ENCODE data around the gene TEAD1. TPM values are rescaled to one million over a fixed set of nuclear protein-coding genes. Genes with fewer than 3 reads are reported as not detected.

TEAD1 gene
- total RNA-seq, 8 experiments from 2014 or later, result 18.0 to 125 (median 40.2) TPM

- in situ Hi-C loops (cut with MboI; ENCODE audit: low pct_unique_long_range_greater_than_20kb in 2 of 9, low sequenced_read_pairs in 9 of 9, unreplicated experiment in 9 of 9), result loop anchor here in 4 of 9 experiments (25.0 kb wide), 2 partner anchors 180 to 205 kb away; no protein-coding TSS in a partner anchor
- whole genome bisulfite sequencing, 10 experiments, result 66 to 100% (median 89%) methylated on average over 1 to 7 of the region's 8 CpGs; no CpG with 5 or more reads in 1 of the 10 experiments
- ATAC-seq (replicated peaks in 6 of 8), result no peak
- peaks cover 50 to 68% of the 10 kb centered on the region in 2 donors for H3K4me1 ChIP-seq (replicated peaks in 1 of 2)
- no peak overlapping the region for H3K27ac ChIP-seq
- no peak overlapping the region for H3K4me3 ChIP-seq
Measured at GRCh38 chr11:12682288-12682687, 8.1 kb downstream of the TEAD1 start.

- in situ Hi-C loops (cut with MboI; ENCODE audit: low pct_unique_long_range_greater_than_20kb in 2 of 9, low sequenced_read_pairs in 9 of 9, unreplicated experiment in 9 of 9), result loop anchor here in 4 of 9 experiments (25.0 kb wide), 2 partner anchors 179 to 204 kb away; no protein-coding TSS in a partner anchor
- ATAC-seq (replicated peaks in 6 of 8), result no peak
- Histone ChIP-seq H3K27ac (no peak overlapping the region), H3K4me3 (no peak overlapping the region), H3K4me1 (replicated peaks in 1 of 2) (peaks cover 45 to 66% of the 10 kb centered on the region in 2 donors)
- WGBS, 10 experiments, result 76 to 98% (median 84%) methylated on average over 3 to 8 of the region's 10 CpGs; no CpG with 5 or more reads in 2 of the 10 experiments
Measured at GRCh38 chr11:12682737-12683500, 8.7 kb downstream of the TEAD1 start.

GRCh38 chr11:12683874-12684273, 9.7 kb downstream of the TEAD1 start:
- H3K27ac ChIP-seq, result no peak overlapping the region
- H3K4me1 ChIP-seq (replicated peaks in 1 of 2), result peaks cover 38 to 60% of the 10 kb centered on the region in 2 donors
- no peak overlapping the region for H3K4me3 ChIP-seq
- no peak for ATAC-seq (replicated peaks in 6 of 8)
- 28 to 87% (median 65%) methylated on average over 2 to 5 of the region's 5 CpGs; no CpG with 5 or more reads in 2 of the 10 experiments for WGBS, 10 experiments
- in situ Hi-C loops (cut with MboI; ENCODE audit: low pct_unique_long_range_greater_than_20kb in 2 of 9, low sequenced_read_pairs in 9 of 9, unreplicated experiment in 9 of 9), result loop anchor here in 4 of 9 experiments (25.0 kb wide), 2 partner anchors 178 to 203 kb away; no protein-coding TSS in a partner anchor

- Histone ChIP-seq H3K4me1 (replicated peaks in 1 of 2) (peaks cover 34 to 56% of the 10 kb centered on the region in 2 donors), H3K27ac (no peak overlapping the region), H3K4me3 (no peak overlapping the region)
- in situ Hi-C loops (cut with MboI; ENCODE audit: low pct_unique_long_range_greater_than_20kb in 2 of 9, low sequenced_read_pairs in 9 of 9, unreplicated experiment in 9 of 9), result loop anchor here in 4 of 9 experiments (25.0 kb wide), 2 partner anchors 178 to 203 kb away; no protein-coding TSS in a partner anchor
- 50 to 92% (median 75%) methylated on average over 2 to 4 of the region's 4 CpGs; no CpG with 5 or more reads in 5 of the 10 experiments for WGBS, 10 experiments
- ATAC-seq (replicated peaks in 6 of 8), result no peak
Measured at GRCh38 chr11:12684315-12684714, 10.1 kb downstream of the TEAD1 start.

GRCh38 chr11:12684816-12685215, 10.6 kb downstream of the TEAD1 start:
- Histone ChIP-seq H3K27ac (no peak overlapping the region), H3K4me1 (replicated peaks in 1 of 2) (peaks cover 30 to 54% of the 10 kb centered on the region in 2 donors), H3K4me3 (no peak overlapping the region)
- peak in 6 of 8 experiments; percentile 7 to 46 (median 24) for ATAC-seq (replicated peaks in 6 of 8)
- WGBS, 10 experiments, result 40 to 100% (median 56%) methylated on average over 1 of the region's 1 CpG; no CpG with 5 or more reads in 7 of the 10 experiments
- in situ Hi-C loops (cut with MboI; ENCODE audit: low pct_unique_long_range_greater_than_20kb in 2 of 9, low sequenced_read_pairs in 9 of 9, unreplicated experiment in 9 of 9), result loop anchor here in 4 of 9 experiments (25.0 kb wide), 2 partner anchors 177 to 202 kb away; no protein-coding TSS in a partner anchor

- H3K4me3 ChIP-seq, result no peak overlapping the region
- no peak overlapping the region for H3K27ac ChIP-seq
- 60 to 100% (median 86%) methylated on average over 1 to 3 of the region's 3 CpGs for WGBS, 10 experiments
- in situ Hi-C loops (cut with MboI; ENCODE audit: low pct_unique_long_range_greater_than_20kb in 2 of 9, low sequenced_read_pairs in 9 of 9, unreplicated experiment in 9 of 9), result loop anchor here in 4 of 9 experiments (25.0 kb wide), 2 partner anchors 177 to 202 kb away; no protein-coding TSS in a partner anchor
- no peak for ATAC-seq (replicated peaks in 6 of 8)
- peaks cover 28 to 56% of the 10 kb centered on the region in 2 donors for H3K4me1 ChIP-seq (replicated peaks in 1 of 2)
Measured at GRCh38 chr11:12685229-12685628, 11.0 kb downstream of the TEAD1 start.

GRCh38 chr11:12686246-12687060, 12.2 kb downstream of the TEAD1 start:
- Histone ChIP-seq H3K4me1 (replicated peaks in 1 of 2) (peaks cover 29 to 55% of the 10 kb centered on the region in 2 donors), H3K4me3 (no peak overlapping the region), H3K27ac (no peak overlapping the region)
- 60 to 100% (median 88%) methylated on average over 1 to 2 of the region's 2 CpGs; no CpG with 5 or more reads in 3 of the 10 experiments for WGBS, 10 experiments
- in situ Hi-C loops (cut with MboI; ENCODE audit: low pct_unique_long_range_greater_than_20kb in 2 of 9, low sequenced_read_pairs in 9 of 9, unreplicated experiment in 9 of 9), result loop anchor here in 4 of 9 experiments (25.0 kb wide), 2 partner anchors 176 to 201 kb away; no protein-coding TSS in a partner anchor
- no peak for ATAC-seq (replicated peaks in 6 of 8)

GRCh38 chr11:12687216-12687623, 13.0 kb downstream of the TEAD1 start:
- in situ Hi-C loops (cut with MboI; ENCODE audit: low pct_unique_long_range_greater_than_20kb in 2 of 9, low sequenced_read_pairs in 9 of 9, unreplicated experiment in 9 of 9), result loop anchor here in 4 of 9 experiments (25.0 kb wide), 2 partner anchors 175 to 200 kb away; no protein-coding TSS in a partner anchor
- Histone ChIP-seq H3K27ac (no peak overlapping the region), H3K4me1 (replicated peaks in 1 of 2) (peaks cover 34 to 53% of the 10 kb centered on the region in 2 donors), H3K4me3 (no peak overlapping the region)
- no peak for ATAC-seq (replicated peaks in 6 of 8)
- WGBS, 10 experiments, result 54 to 80% (median 60%) methylated on average over 1 of the region's 1 CpG; no CpG with 5 or more reads in 7 of the 10 experiments

GRCh38 chr11:12687740-12688139, 13.5 kb downstream of the TEAD1 start:
- ATAC-seq (replicated peaks in 6 of 8), result no peak

GRCh38 chr11:12689029-12689755, 15.0 kb downstream of the TEAD1 start:
- no peak overlapping the region for H3K27ac ChIP-seq

More at GRCh38 chr11:12687740-12688139, 13.5 kb downstream of the TEAD1 start:
- in situ Hi-C loops (cut with MboI; ENCODE audit: low pct_unique_long_range_greater_than_20kb in 2 of 9, low sequenced_read_pairs in 9 of 9, unreplicated experiment in 9 of 9), result loop anchor here in 4 of 9 experiments (25.0 kb wide), 2 partner anchors 175 to 200 kb away; no protein-coding TSS in a partner anchor
- no peak overlapping the region for H3K27ac ChIP-seq
- H3K4me1 ChIP-seq (replicated peaks in 1 of 2), result peaks cover 39 to 54% of the 10 kb centered on the region in 2 donors
- 54 to 88% methylated on average over 1 to 3 of the region's 3 CpGs; no CpG with 5 or more reads in 8 of the 10 experiments for WGBS, 10 experiments
- no peak overlapping the region for H3K4me3 ChIP-seq

GRCh38 chr11:12690663-12691062, 16.4 kb downstream of the TEAD1 start:
- 80 to 100% (median 88%) methylated on average over 1 to 8 of the region's 8 CpGs; no CpG with 5 or more reads in 4 of the 10 experiments for WGBS, 10 experiments
- H3K4me1 ChIP-seq (replicated peaks in 1 of 2), result peaks cover 56 to 57% of the 10 kb centered on the region in 2 donors
- in situ Hi-C loops (cut with MboI; ENCODE audit: low pct_unique_long_range_greater_than_20kb in 2 of 9, low sequenced_read_pairs in 9 of 9, unreplicated experiment in 9 of 9), result loop anchor here in 4 of 9 experiments (25.0 kb wide), 2 partner anchors 172 to 197 kb away; no protein-coding TSS in a partner anchor
- no peak overlapping the region for H3K4me3 ChIP-seq
- ATAC-seq (replicated peaks in 6 of 8), result no peak
- no peak overlapping the region for H3K27ac ChIP-seq

More at GRCh38 chr11:12689029-12689755, 15.0 kb downstream of the TEAD1 start:
- no peak overlapping the region for H3K4me3 ChIP-seq
- in situ Hi-C loops (cut with MboI; ENCODE audit: low pct_unique_long_range_greater_than_20kb in 2 of 9, low sequenced_read_pairs in 9 of 9, unreplicated experiment in 9 of 9), result loop anchor here in 4 of 9 experiments (25.0 kb wide), 2 partner anchors 173 to 198 kb away; no protein-coding TSS in a partner anchor
- 50 to 94% (median 92%) methylated on average over 2 to 3 of the region's 3 CpGs; no CpG with 5 or more reads in 3 of the 10 experiments for WGBS, 10 experiments
- no peak for ATAC-seq (replicated peaks in 6 of 8)
- H3K4me1 ChIP-seq (replicated peaks in 1 of 2), result peaks cover 49 to 54% of the 10 kb centered on the region in 2 donors

Measured in motor neuron (in vitro differentiated cells).